ENCODE results near the gene RAB3GAP2.
"Not testable (repeated sequence)": the region's sequence is repeated elsewhere in the genome, so short reads cannot be mapped to it uniquely, and the experiment has no call there.

DNA sequence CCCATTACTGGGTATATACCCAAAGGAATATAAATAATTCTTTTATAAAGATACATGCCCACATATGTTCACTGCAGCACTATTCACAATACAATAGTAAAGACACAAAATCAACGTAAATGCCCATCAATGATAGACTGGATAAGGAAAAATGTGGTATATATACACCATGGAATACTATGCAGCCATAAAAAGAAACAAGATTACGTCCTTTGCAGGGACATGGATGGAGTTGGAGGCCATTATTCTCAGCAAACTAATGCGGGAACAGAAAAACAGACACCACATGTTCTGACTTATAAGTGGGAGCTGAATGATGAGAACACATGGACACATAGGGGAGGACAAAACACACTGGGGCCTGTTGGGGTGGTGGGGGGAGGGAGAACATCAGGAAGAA lies 12.0 kb downstream of the RAB3GAP2 start:
- TF ChIP-seq, protein P1, sequence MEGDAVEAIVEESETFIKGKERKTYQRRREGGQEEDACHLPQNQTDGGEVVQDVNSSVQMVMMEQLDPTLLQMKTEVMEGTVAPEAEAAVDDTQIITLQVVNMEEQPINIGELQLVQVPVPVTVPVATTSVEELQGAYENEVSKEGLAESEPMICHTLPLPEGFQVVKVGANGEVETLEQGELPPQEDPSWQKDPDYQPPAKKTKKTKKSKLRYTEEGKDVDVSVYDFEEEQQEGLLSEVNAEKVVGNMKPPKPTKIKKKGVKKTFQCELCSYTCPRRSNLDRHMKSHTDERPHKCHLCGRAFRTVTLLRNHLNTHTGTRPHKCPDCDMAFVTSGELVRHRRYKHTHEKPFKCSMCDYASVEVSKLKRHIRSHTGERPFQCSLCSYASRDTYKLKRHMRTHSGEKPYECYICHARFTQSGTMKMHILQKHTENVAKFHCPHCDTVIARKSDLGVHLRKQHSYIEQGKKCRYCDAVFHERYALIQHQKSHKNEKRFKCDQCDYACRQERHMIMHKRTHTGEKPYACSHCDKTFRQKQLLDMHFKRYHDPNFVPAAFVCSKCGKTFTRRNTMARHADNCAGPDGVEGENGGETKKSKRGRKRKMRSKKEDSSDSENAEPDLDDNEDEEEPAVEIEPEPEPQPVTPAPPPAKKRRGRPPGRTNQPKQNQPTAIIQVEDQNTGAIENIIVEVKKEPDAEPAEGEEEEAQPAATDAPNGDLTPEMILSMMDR (IDR thresholded peaks at IDR 0.05 in 8 of 11, conservative IDR thresholded peaks at IDR 0.05 in 3 of 11): not testable (repeated sequence)
- TF ChIP-seq POLR2A, POLR2AphosphoS5 (IDR thresholded peaks at IDR 0.05): not testable (repeated sequence)

Measured in spleen (tissue), 7 donors.